ENCODE data around the gene TP53RK. TPM values are rescaled to one million over a fixed set of nuclear protein-coding genes. Genes with fewer than 3 reads are reported as not detected.

TP53RK gene
- total RNA-seq, 1 experiment from 2014 or later, result 20.6 TPM

GRCh38 chr20:46706242-46706641 is 17.0 kb upstream of the TP53RK start:
- H3K27me3 ChIP-seq (replicated peaks; ENCODE audit: insufficient read depth, low read depth, low read length, poor library complexity), result peaks cover 41% of the 10 kb centered on the region
- no peaks in the 10 kb centered on the region for H3K9me3 ChIP-seq (ENCODE audit: low read depth, low read length, poor library complexity, severe bottlenecking)
- POLR2A ChIA-PET (ENCODE audit: low non-redundant PET), result no interaction called here
- CTCF ChIA-PET, result no interaction called here
- H3K36me3 ChIP-seq (ENCODE audit: insufficient read depth, low read length, poor library complexity, severe bottlenecking), result no peaks in the 10 kb centered on the region
- TF ChIP-seq EZH2 (IDR thresholded peaks at IDR 0.05; ENCODE audit: borderline replicate concordance, low read depth, low read length, poor library complexity, severe bottlenecking) (no peak), CTCF (conservative IDR thresholded peaks at IDR 0.05; ENCODE audit: low read depth, low read length) (no peak)
- H3K27ac ChIP-seq (ENCODE audit: low read depth, low read length, poor library complexity, severe bottlenecking), result no peak overlapping the region
- intact Hi-C loops (cut with micrococcal nuclease; ENCODE audit: unreplicated experiment), result no loop called here
- no peak for DNase-seq (ENCODE audit: low spot score)
- BruUV-seq (replicated peaks), result no TSS peak
- no peak overlapping the region for H3K4me3 ChIP-seq (ENCODE audit: low read depth, low read length, poor library complexity, severe bottlenecking)
- no peaks in the 10 kb centered on the region for H3K4me1 ChIP-seq (ENCODE audit: insufficient read depth, low read length, poor library complexity, severe bottlenecking)

- intact Hi-C loops (cut with micrococcal nuclease; ENCODE audit: unreplicated experiment), result no loop called here
- H3K36me3 ChIP-seq (ENCODE audit: insufficient read depth, low read length, poor library complexity, severe bottlenecking), result no peaks in the 10 kb centered on the region
- H3K27ac ChIP-seq (ENCODE audit: low read depth, low read length, poor library complexity, severe bottlenecking), result no peak overlapping the region
- DNase-seq (ENCODE audit: low spot score), result no peak
- no peak for TF ChIP-seq CTCF (conservative IDR thresholded peaks at IDR 0.05; ENCODE audit: low read depth, low read length)
- no peak for TF ChIP-seq EZH2 (IDR thresholded peaks at IDR 0.05; ENCODE audit: borderline replicate concordance, low read depth, low read length, poor library complexity, severe bottlenecking)
- no TSS peak for BruUV-seq (replicated peaks)
- no peaks in the 10 kb centered on the region for H3K4me1 ChIP-seq (ENCODE audit: insufficient read depth, low read length, poor library complexity, severe bottlenecking)
- H3K27me3 ChIP-seq (replicated peaks; ENCODE audit: insufficient read depth, low read depth, low read length, poor library complexity), result peaks cover 38% of the 10 kb centered on the region
- no peaks in the 10 kb centered on the region for H3K9me3 ChIP-seq (ENCODE audit: low read depth, low read length, poor library complexity, severe bottlenecking)
- ChIA-PET POLR2A (ENCODE audit: low non-redundant PET) (no interaction called here), CTCF (no interaction called here)
- H3K4me3 ChIP-seq (ENCODE audit: low read depth, low read length, poor library complexity, severe bottlenecking), result no peak overlapping the region
These were observed 16.1 kb upstream of the TP53RK start for GRCh38 chr20:46705378-46705729.

GRCh38 chr20:46704714-46705377 is 15.6 kb upstream of the TP53RK start:
- Histone ChIP-seq H3K27ac (ENCODE audit: low read depth, low read length, poor library complexity, severe bottlenecking) (no peak overlapping the region), H3K4me1 (ENCODE audit: insufficient read depth, low read length, poor library complexity, severe bottlenecking) (no peaks in the 10 kb centered on the region), H3K36me3 (ENCODE audit: insufficient read depth, low read length, poor library complexity, severe bottlenecking) (no peaks in the 10 kb centered on the region), H3K4me3 (ENCODE audit: low read depth, low read length, poor library complexity, severe bottlenecking) (no peak overlapping the region), H3K9me3 (ENCODE audit: low read depth, low read length, poor library complexity, severe bottlenecking) (no peaks in the 10 kb centered on the region), H3K27me3 (replicated peaks; ENCODE audit: insufficient read depth, low read depth, low read length, poor library complexity) (peaks cover 33% of the 10 kb centered on the region)
- CTCF ChIA-PET, result no interaction called here
- no TSS peak for BruUV-seq (replicated peaks)
- no peak for TF ChIP-seq CTCF (conservative IDR thresholded peaks at IDR 0.05; ENCODE audit: low read depth, low read length)
- no peak for TF ChIP-seq EZH2 (IDR thresholded peaks at IDR 0.05; ENCODE audit: borderline replicate concordance, low read depth, low read length, poor library complexity, severe bottlenecking)
- intact Hi-C loops (cut with micrococcal nuclease; ENCODE audit: unreplicated experiment), result no loop called here
- no peak for DNase-seq (ENCODE audit: low spot score)
- POLR2A ChIA-PET (ENCODE audit: low non-redundant PET), result no interaction called here
